Stimulated activated effector memory CD8-positive, alpha-beta T cell treated with anti-CD3 and anti-CD28 coated beads, Interleukin-12 subunit alpha, Interleukin-12 subunit beta, amount 100 ng/mL, for 72 hours (primary cell): ENCODE data around the gene PPY.
"Not testable (repeated sequence)": the region's sequence is repeated elsewhere in the genome, so short reads cannot be mapped to it uniquely, and the experiment has no call there.

Experiments used
- ATAC-seq: fragments of 150-1000 bp; cut with Tn5 transposase; 2 replicates; pipeline ENCODE4 v1.10.0; 2021
- DNase-seq, 2 donors: peaks; one replicate each; pipeline ENCODE4 v3.0.0; 2021 to 2022; ENCODE audit warnings: low spot score in 2 of 2
- H3K27ac Mint-ChIP-seq: one replicate; pipeline ENCODE4 v1.8.0; 2022; ENCODE audit warnings: mild to moderate bottlenecking, mixed read lengths
- H3K36me3 Mint-ChIP-seq: one replicate; pipeline ENCODE4 v1.8.0; 2022; ENCODE audit warnings: mild to moderate bottlenecking, mixed read lengths
- H3K4me1 Mint-ChIP-seq: one replicate; pipeline ENCODE4 v1.8.0; 2022; ENCODE audit warnings: mixed read lengths
- H3K4me3 Mint-ChIP-seq: one replicate; pipeline ENCODE4 v1.8.0; 2022; ENCODE audit warnings: mild to moderate bottlenecking, mixed read lengths
- H3K9me3 Mint-ChIP-seq: one replicate; pipeline ENCODE4 v1.8.0; 2022; ENCODE audit warnings: mixed read lengths

PPY gene

DNA sequence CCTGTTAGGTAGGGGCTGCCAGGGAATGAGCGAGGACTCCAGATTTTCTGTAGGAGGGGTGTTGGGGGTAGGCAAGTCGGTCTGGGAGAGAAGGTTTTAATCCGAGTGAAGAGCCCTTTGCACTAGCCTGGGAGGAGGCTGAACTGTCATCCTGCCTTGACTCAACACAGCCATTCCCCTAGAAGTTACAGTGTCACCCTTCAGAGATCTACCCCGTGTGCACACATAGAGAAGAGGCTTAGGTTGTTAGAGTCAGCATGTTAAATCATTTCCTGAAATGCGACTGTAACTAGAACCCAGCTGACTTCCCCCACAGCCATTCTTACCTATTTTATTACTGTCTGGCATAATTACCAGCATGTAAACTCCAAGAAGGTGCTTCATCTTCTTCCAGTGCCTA, 14.3 kb downstream of the PPY start:
- H3K36me3 Mint-ChIP-seq, H3K27ac Mint-ChIP-seq, DNase-seq, H3K9me3 Mint-ChIP-seq: not testable (repeated sequence)
- peak overlapping the region; percentile 70 for H3K4me3 Mint-ChIP-seq
- ATAC-seq = peak; percentile 85
- H3K4me1 Mint-ChIP-seq = peaks cover 12% of the 10 kb centered on the region

DNA sequence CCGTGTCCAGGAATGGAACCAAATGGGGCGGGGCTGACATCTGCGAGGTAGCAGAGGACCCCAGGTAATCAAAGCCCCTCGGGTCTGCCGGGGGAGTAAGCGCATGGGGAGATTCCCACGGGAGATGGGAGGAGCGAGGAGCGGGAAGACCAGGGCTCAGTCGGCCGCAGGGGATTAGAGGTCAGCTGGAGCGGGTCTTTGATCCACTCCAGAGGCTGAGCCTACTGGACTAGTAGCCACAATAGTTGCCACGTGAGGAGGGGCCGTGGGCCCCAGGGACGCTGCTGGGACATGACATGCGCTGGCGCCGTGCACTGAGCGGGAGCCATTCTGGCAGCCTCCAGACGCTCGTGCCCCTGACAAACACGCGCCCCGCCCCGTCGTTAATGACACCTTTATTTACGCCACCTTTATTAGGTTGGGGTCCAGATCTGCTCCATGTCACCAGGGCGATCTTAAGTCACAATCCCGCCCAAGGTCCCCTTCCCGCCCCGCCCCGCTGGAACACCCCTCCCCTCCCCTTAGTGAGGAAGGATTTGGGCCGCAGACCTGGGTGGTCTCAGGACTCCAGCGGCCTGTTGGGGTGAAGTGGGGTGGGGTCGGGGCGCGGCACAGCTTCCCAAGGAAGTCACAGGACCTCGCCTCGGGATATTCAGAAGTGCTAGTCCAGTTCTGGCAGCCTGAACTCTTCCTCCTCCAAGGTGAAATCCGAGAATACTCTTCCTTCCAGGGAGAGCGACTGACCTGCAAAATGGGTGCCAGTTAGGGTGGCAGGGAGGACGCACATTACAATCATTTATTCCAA, 15.0 kb downstream of the PPY start:
- ATAC-seq (no peak), DNase-seq (no peak)
- Mint-ChIP-seq H3K36me3 (no peaks in the 10 kb centered on the region), H3K27ac (peak overlapping the region; percentile 56), H3K4me3 (peak overlapping the region; percentile 70), H3K9me3 (no peaks in the 10 kb centered on the region), H3K4me1 (peaks cover 12% of the 10 kb centered on the region)

DNA sequence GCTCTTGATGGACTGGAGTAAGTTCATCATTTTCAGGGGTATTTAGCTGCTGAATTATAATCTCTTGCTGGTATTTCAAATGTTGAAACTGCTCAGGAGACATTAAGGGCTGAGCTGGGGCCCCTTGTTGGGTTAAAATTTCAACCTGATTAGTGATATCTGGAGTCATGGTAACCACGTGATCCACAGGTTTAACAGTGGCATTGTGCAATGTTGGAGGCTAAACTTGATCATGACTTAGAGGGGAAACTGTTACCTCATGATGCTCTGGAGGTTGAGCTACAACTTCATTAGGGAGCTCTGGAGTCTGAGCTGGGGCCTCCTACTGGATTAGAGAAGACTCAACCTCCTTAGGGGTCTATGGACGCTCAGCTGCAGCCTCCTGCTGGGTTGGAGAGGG, 17.7 kb downstream of the PPY start:
- peaks cover 12% of the 10 kb centered on the region for H3K4me1 Mint-ChIP-seq
- no peaks in the 10 kb centered on the region for H3K9me3 Mint-ChIP-seq
- DNase-seq (no peak), ATAC-seq (peak; percentile 51)
- no peak overlapping the region for H3K27ac Mint-ChIP-seq
- no peak overlapping the region for H3K4me3 Mint-ChIP-seq
- H3K36me3 Mint-ChIP-seq = no peaks in the 10 kb centered on the region

DNA sequence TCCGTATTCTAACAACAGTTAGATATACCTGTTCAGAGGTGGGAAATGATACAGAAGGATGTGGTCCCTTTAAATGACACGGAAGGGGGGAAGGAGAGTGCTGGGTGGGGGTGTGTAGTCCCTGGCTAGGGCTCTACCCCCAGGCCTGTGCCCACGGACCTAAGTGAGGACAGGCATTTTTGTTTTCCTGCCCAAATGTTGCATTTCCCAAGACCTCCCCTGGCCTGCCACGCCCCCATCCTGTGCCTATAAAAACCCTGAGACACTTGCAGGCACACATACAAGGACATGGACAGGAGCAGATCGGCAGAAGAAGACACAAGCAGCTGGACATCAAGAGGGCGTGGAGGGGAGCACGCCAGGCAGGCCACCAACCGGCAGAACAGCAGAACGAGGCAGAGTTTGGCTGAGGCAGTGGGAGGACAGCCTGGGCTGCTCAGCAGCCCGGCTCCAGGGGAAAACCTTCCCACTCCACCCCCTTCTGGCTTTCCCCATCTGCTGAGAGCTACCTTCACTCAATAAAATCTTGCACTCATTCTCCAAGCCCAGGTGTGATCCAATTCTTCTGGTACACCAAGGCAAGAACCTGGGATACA, 21.7 kb downstream of the PPY start:
- Mint-ChIP-seq H3K4me1 (no peaks in the 10 kb centered on the region), H3K9me3 (no peaks in the 10 kb centered on the region), H3K36me3 (no peaks in the 10 kb centered on the region), H3K4me3 (no peak overlapping the region), H3K27ac (no peak overlapping the region)
- DNase-seq (no peak), ATAC-seq (no peak)

DNA sequence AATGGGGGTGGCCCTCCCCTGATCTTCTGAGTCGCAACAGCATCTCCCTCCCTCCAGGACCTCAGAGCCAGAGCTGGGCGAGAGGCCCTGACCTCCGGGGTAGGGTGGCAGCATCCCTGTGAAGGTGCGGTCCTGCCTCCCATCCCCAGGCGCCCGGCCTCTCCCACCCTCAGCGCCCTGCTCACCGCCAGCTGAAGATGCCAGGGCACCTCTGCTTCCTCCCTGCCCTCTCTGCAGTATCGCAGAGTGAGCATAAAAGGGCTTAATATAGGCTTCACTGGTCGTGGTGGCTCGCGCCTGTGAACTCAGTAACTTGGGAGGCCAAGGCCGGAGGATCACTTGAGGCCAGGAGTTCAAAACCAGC, 24.3 kb downstream of the PPY start:
- no peak for ATAC-seq
- DNase-seq = no peak
- Mint-ChIP-seq H3K4me3 (peak overlapping the region; percentile 56), H3K36me3 (no peaks in the 10 kb centered on the region), H3K4me1 (no peaks in the 10 kb centered on the region), H3K27ac (no peak overlapping the region), H3K9me3 (no peaks in the 10 kb centered on the region)

DNA sequence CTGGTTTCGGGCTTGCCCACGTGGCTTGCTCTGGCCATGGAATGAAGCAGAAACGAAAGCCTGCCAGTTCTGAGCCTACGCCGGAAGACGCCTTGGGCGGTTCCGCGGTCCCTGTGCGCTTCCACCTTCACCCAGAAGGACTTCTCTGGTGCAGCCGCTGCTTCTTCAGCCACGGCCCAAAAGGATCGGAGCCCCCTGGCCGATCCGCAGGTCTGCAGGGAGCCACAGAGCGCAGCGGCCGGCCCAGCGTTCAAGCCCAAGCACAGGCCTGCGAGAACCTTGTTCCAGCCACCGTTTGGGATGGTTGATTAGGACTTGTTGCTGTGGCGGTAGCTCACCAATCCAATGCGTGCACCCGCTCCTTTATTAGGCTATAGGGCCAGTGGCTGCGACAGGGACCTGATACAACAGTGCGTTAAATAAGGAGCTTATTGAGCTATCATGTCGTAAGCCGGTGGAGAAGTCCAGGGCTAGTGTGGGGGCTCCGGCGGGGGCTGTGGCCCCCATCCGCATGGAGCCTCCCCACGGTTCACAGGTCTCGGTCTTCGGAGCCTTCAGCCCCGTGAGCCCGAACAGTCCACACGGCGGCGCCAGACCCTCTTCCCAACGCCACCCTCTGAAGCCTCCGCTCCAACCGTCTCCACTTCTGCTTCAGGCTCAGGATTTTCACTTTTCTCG, 24.8 kb downstream of the PPY start:
- Mint-ChIP-seq H3K4me3 (peak overlapping the region; percentile 56), H3K9me3 (no peaks in the 10 kb centered on the region), H3K27ac (no peak overlapping the region), H3K36me3 (no peaks in the 10 kb centered on the region), H3K4me1 (no peaks in the 10 kb centered on the region)
- peak; percentile 68 for ATAC-seq
- DNase-seq = no peak

DNA sequence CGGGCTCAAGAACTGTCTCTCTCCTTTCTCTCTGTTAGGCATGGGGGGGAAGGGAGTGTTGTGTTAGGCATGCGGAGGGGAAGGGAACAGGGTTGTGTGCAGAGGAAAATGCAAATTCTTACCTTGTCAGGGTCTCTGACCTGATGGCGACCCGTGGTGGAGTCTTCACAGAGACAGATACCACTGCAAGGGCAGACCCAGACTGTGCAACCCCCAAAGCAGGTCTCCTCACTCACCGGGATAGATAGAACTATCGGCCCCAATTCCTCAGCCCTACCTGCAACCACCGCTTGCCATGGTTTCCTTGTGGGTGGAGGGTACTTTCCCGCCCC, 25.3 kb downstream of the PPY start:
- Mint-ChIP-seq H3K36me3 (no peaks in the 10 kb centered on the region), H3K4me3 (peak overlapping the region; percentile 56), H3K4me1 (no peaks in the 10 kb centered on the region), H3K9me3 (no peaks in the 10 kb centered on the region), H3K27ac (no peak overlapping the region)
- ATAC-seq (peak; percentile 43), DNase-seq (no peak)

DNA sequence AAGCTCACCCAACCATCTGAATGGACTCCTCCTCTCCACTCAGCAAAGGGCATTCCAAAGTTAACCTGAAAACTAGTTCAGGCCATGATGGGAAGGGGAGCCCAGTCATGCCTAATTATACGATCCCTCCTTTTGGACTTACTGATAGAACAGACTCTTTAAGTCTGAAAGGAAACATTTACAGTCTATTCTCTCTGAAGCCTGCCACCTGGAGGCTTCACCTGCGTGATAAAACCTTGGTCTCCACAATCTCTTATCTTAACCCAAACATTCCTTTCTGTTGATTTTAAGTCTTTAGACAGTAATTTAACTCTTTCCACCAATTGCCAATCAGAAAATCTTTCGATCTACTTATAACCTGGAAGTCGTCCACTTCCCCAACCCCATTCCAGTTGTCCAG, 25.9 kb downstream of the PPY start:
- Mint-ChIP-seq H3K36me3 (no peaks in the 10 kb centered on the region), H3K9me3 (no peaks in the 10 kb centered on the region), H3K4me1 (no peaks in the 10 kb centered on the region), H3K4me3 (no peak overlapping the region), H3K27ac (no peak overlapping the region)
- no peak for DNase-seq
- ATAC-seq = no peak

DNA sequence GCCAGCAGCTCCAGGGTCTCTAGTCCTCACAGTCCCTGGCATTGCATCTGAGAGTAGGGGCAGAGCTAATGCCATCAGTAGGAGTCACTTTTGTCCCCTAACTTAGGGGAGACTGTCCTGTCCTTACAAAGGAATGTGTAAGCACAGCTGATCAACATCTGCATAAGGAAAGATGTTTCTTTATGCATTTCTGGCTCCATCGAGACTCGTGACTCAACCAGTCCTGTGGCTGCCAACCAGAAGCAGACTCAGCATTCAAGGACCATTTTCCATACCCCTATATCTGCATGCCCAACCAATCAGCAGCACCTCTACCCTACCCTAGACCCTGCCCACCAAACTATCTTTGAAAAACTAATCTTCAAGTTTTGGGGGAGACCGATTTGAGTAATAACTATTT, 26.7 kb downstream of the PPY start:
- Mint-ChIP-seq H3K27ac (no peak overlapping the region), H3K36me3 (no peaks in the 10 kb centered on the region), H3K4me3 (no peak overlapping the region), H3K9me3 (no peaks in the 10 kb centered on the region), H3K4me1 (no peaks in the 10 kb centered on the region)
- DNase-seq (no peak), ATAC-seq (no peak)

DNA sequence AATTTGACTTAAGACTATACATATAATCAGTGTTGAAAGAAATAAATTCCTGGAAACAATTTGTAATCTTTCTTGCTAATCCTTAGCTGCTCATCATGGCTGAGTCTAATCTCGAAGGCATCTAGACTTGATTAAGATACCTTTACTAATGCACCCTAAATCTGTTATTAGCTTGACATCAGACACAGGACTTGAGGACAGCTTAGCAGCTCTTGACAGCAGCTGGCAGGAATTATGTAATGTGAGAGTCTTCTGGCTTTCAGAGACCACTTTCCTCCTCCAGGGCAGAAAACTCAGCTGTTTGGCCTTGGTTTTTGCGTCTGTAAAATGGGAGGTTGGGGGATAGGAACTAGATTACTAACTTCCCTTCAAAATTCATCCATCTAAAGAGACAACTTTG, 27.8 kb downstream of the PPY start:
- Mint-ChIP-seq H3K4me3 (no peak overlapping the region), H3K4me1 (no peaks in the 10 kb centered on the region)
- no peak for ATAC-seq

DNA sequence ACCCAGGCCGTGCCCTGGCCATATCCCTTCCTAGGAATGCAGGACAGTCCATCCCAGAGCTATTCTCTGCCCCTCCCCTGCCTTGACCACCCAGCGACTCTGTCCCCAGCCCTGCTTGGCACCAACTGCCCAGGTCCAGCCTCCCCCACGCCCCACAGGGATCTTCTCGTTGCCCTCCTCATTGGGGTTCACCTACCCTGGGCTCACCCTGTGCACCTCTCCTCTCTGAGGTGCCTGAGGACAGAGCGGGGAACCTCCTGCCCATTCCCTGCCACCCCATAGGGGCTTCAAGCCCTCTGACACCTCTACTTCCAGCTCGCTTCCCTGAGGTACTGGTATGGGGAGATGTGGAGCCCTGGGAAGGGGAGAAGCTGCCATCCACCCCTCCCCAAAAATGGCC, 28.7 kb downstream of the PPY start:
- no peak overlapping the region for H3K27ac Mint-ChIP-seq
- DNase-seq (no peak), ATAC-seq (no peak)
- no peaks in the 10 kb centered on the region for H3K9me3 Mint-ChIP-seq
- no peaks in the 10 kb centered on the region for H3K4me1 Mint-ChIP-seq
- H3K4me3 Mint-ChIP-seq = no peak overlapping the region
- H3K36me3 Mint-ChIP-seq = no peaks in the 10 kb centered on the region

More for the DNA sequence above, 27.8 kb downstream of the PPY start:
- no peak for DNase-seq
- Mint-ChIP-seq H3K9me3 (no peaks in the 10 kb centered on the region), H3K36me3 (no peaks in the 10 kb centered on the region), H3K27ac (no peak overlapping the region)

DNA sequence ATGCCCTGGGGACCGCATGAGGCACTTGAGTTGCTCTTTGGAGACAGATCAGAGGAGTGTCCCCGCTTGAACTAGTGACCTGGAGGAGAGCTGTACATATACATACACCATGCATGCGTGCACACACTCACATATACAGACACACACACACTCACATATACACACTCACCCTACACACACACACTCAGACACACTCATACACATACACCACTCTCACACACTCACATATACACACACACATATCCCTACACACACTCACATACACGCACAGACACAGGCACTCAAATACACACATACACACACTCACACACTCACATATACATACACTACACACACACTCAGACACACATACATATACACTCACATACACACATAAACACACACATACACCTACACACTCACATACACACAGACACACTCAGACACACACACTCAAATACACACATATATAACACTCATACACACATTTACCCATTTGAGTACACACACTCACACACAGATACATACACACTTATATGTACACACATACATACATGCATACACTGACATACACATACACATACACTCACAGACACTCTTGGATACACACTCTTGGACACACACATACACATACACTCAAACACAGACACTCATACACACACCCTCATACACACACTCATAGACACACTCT, 29.5 kb downstream of the PPY start:
- H3K9me3 Mint-ChIP-seq = no peaks in the 10 kb centered on the region
- H3K4me3 Mint-ChIP-seq = no peak overlapping the region
- ATAC-seq (no peak), DNase-seq (no peak)
- H3K36me3 Mint-ChIP-seq = no peaks in the 10 kb centered on the region
- H3K4me1 Mint-ChIP-seq = no peaks in the 10 kb centered on the region
- no peak overlapping the region for H3K27ac Mint-ChIP-seq

DNA sequence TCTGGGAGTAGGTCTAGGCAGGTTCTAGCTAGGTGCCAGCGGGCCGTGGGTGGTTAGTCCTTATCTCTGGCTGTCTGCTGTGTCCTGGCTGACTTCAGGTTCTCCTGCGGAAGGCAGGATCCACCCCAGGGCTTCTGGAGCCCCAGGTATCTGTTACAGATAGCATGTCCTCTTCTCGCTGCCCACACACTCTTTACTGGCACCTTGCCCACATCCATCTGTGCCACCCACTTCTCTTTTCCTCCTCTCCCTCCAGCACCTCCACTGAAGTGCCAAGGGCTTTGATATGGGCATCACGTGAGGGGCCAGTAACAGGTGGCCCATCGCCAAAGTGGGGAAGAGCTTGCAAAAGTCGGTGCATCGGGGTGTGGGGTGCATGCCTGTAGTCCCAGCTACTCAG, 30.4 kb downstream of the PPY start:
- H3K9me3 Mint-ChIP-seq = no peaks in the 10 kb centered on the region
- H3K27ac Mint-ChIP-seq = no peak overlapping the region
- H3K36me3 Mint-ChIP-seq = no peaks in the 10 kb centered on the region
- no peak overlapping the region for H3K4me3 Mint-ChIP-seq
- ATAC-seq (no peak), DNase-seq (no peak)
- H3K4me1 Mint-ChIP-seq = peaks cover 3% of the 10 kb centered on the region

DNA sequence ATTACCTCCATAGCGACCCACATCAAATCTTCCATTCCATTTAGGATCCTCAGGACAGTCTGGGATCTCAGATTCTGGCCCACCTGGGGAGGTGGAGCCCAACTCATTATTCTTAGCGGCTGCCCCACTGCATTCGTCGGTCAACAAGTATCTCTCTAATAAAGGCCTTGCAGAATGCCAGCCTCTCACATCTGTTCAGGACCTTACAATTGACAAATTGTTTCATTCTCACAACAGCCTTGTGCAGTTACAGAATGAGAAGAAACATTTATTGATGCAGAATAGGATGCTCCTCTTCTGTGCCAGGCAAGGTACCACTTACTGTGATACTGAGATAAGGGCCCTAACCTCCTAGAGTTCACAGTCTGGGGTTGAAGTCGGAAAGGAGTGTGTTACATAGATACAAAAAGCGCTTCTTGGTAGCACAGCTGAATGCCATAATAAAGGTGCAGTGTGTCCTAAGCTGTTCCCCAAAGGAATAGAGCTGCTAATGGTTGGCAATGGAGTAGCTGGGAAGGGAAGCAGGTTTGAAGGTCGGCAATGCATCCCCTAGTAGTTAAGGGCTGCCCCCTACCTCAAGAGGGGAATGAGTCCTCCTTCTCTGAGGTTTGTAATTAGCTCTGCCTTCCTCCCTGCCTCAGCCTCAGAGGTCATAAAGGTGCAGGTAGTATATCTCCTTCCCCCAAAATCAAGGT, 32.6 kb downstream of the PPY start:
- ATAC-seq (no peak), DNase-seq (no peak)
- no peak overlapping the region for H3K27ac Mint-ChIP-seq
- H3K4me1 Mint-ChIP-seq = peaks cover 13% of the 10 kb centered on the region
- no peak overlapping the region for H3K4me3 Mint-ChIP-seq
- no peaks in the 10 kb centered on the region for H3K9me3 Mint-ChIP-seq
- H3K36me3 Mint-ChIP-seq = no peaks in the 10 kb centered on the region

DNA sequence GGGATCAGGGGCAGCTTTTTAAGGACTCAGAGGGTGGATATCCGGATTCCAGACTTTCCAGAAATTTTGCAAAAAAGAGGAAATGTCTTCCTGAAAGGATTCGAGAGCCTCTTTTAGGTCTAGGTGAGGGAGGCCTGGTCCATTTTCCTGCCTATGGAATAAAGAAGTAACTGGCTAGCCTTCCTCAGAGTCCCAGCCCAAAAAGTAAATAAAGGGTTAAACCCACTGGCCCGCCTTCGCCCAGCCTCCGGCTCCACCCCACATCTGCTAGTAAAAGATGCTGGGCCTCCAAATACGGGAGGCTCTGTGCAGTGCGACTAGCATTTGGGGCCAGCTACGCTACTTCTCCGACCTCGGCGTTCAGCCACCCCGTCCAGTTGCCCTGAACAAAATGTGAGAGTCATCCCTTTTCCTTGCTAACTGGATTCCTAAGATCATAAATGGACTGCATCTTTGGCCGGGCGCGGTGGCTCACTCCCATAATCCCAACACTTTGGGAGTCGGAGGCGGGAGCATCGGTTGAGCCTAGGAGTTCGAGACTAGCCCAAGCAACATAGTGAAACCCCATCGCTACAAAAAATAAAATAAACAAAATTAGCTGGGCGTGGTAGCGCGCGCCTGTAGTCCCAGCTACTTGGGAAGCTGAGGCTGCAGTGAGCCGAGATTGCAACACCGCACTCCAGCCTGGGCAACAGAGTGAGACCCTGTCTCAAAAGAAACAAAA, 34.1 kb downstream of the PPY start:
- H3K4me3 Mint-ChIP-seq = peak overlapping the region; percentile 76

More for the DNA sequence above, 34.1 kb downstream of the PPY start:
- peaks cover 13% of the 10 kb centered on the region for H3K4me1 Mint-ChIP-seq
- H3K27ac Mint-ChIP-seq = no peak overlapping the region
- H3K9me3 Mint-ChIP-seq = no peaks in the 10 kb centered on the region
- DNase-seq = peak in 1 of 2 donors; percentile 18
- no peaks in the 10 kb centered on the region for H3K36me3 Mint-ChIP-seq
- ATAC-seq = peak; percentile 76
